ENCODE data around the gene ADAMTSL5. TPM values are rescaled to one million over a fixed set of nuclear protein-coding genes. Genes with fewer than 3 reads are reported as not detected.

The ADAMTSL5 gene
- total and polyA plus RNA-seq, 2 of the 8 experiments (the other 6 are each of a cell fraction or from before 2014, with no cell fraction given): 0.82 to 0.99 TPM

DNA sequence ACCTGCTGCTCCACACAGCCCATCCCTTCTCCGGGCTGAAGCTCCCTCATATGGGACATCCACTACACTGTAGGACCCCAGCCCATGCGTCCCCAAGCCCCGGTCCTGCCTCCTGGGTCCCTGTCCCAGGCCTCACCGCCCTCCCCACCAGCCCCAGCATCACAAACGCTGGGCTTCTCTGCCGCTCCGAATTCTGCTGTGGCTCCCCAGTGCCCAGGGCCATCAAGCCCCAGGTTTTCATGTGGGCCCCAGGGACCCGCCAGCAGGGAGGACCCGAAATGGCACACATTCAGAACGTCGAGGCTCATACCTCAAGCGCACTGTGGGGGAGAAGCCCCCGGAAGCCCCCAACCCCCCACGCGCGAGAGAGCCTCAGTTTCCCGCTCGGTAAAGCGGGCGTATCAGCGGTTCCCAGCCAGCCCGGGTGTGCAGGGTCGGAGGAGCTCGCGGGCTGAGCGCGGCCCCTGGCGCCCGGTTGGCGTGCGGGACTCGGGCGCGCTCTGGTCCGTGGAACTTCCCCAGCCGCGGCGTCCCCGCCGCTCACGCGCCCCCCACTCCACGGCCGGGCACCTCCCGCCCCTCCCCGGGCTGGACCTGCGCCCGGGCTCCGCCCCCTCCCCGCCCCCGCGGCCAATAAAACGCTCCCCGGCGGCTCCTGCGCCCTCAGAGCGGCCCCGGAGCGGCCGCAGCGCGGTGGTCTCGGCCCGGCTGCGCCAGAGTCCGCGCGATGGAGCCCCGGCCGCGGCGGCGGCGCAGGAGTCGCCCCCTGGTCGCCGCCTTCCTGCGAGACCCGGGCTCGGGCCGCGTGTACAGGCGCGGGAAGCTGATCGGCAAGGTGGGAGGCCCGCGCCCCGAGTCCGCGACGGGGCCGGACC is 10.8 kb upstream of the ADAMTSL5 start, which contains the start of gene PLK5 (continued):
- TF ChIP-seq GABPA (IDR thresholded peaks at IDR 0.05; ENCODE audit: borderline replicate concordance, insufficient read depth, low read length) (0 out of 2 replicates have a peak, but pooled peaks have one; percentile 9), SRF (IDR thresholded peaks at IDR 0.05; ENCODE audit: low read depth, low read length) (no peak), KDM1A (IDR thresholded peaks at IDR 0.05; ENCODE audit: borderline replicate concordance, low read length) (peak; percentile 85; the same call in 1 of the 2 replicates), TAF7 (optimal IDR thresholded peaks at IDR 0.05; ENCODE audit: borderline replicate concordance, low read depth, low read length) (peak; percentile 52), SIN3A (conservative IDR thresholded peaks at IDR 0.05 in 1 of 2, IDR thresholded peaks at IDR 0.05 in 1 of 2; ENCODE audit: low read depth in 1 of 2, low read length in 2 of 2) (no peak), SAP30 (IDR thresholded peaks at IDR 0.05; ENCODE audit: insufficient read depth, insufficient replicate concordance, low read length) (no peak), SUZ12 (IDR thresholded peaks at IDR 0.05; ENCODE audit: low read length) (peak; percentile 48; the same call in 1 of the 2 replicates), BACH1 (IDR thresholded peaks at IDR 0.05; ENCODE audit: low read length) (0 out of 2 replicates have a peak, but pooled peaks have one; percentile 14)
- TF ChIP-seq, protein P1, sequence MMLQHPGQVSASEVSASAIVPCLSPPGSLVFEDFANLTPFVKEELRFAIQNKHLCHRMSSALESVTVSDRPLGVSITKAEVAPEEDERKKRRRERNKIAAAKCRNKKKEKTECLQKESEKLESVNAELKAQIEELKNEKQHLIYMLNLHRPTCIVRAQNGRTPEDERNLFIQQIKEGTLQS (IDR thresholded peaks at IDR 0.05; ENCODE audit: insufficient read depth, low read depth, low read length): no peak
